ENCODE measurements around the gene GPAT2. TPM values are rescaled to one million over a fixed set of nuclear protein-coding genes. Genes with fewer than 3 reads are reported as not detected.
"Not testable (repeated sequence)": the region's sequence is repeated elsewhere in the genome, so short reads cannot be mapped to it uniquely, and the experiment has no call there.

GPAT2 gene
- total RNA-seq, 2 donors from 2014 or later = 1.8 to 3.9 TPM

- not testable (repeated sequence) for H3K27ac ChIP-seq; H3K4me3 ChIP-seq; H3K36me3 ChIP-seq; H3K9me3 ChIP-seq; H3K4me1 ChIP-seq; DNase-seq (ENCODE audit: low spot score); H3K27me3 ChIP-seq
These were observed 21.1 kb upstream of the GPAT2 start for GRCh38 chr2:96055830-96056229.

DNA sequence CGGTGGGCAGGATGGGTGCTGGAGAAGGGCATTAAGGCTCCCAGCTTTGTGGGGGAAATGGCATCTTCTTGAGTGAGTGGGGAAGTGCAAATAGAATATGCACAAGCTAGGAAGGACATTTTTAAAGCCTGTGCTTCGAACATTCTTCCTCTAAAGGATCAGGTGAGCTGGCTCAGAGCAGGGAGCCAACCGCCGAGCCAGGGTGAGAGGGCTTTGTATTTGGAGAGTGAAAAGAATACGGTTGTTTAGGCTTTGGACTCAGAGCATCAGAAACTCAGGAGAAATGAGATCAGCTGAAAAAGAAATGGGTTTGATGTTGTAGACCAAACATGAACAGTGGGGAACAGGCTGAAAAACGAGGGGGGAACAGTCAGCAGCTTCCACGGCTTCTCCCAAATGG, 19.8 kb upstream of the GPAT2 start:
- not testable (repeated sequence) for H3K4me1 ChIP-seq; H3K9me3 ChIP-seq; DNase-seq (ENCODE audit: low spot score); H3K4me3 ChIP-seq; H3K27ac ChIP-seq; H3K27me3 ChIP-seq; H3K36me3 ChIP-seq

GRCh38 chr2:96053385-96053784, 18.7 kb upstream of the GPAT2 start:
- H3K27me3 ChIP-seq; H3K27ac ChIP-seq; H3K4me3 ChIP-seq; H3K4me1 ChIP-seq; H3K9me3 ChIP-seq; H3K36me3 ChIP-seq; DNase-seq (ENCODE audit: low spot score): not testable (repeated sequence)

- H3K4me3 ChIP-seq; H3K9me3 ChIP-seq; H3K27ac ChIP-seq; H3K4me1 ChIP-seq; H3K27me3 ChIP-seq; DNase-seq (ENCODE audit: low spot score); H3K36me3 ChIP-seq: not testable (repeated sequence)
These were observed 17.9 kb upstream of the GPAT2 start for GRCh38 chr2:96052632-96053031.

- H3K9me3 ChIP-seq; H3K4me3 ChIP-seq; H3K27me3 ChIP-seq; H3K4me1 ChIP-seq; DNase-seq (ENCODE audit: low spot score); H3K27ac ChIP-seq; H3K36me3 ChIP-seq: not testable (repeated sequence)
These were observed 15.2 kb upstream of the GPAT2 start for GRCh38 chr2:96049917-96050262.

DNA sequence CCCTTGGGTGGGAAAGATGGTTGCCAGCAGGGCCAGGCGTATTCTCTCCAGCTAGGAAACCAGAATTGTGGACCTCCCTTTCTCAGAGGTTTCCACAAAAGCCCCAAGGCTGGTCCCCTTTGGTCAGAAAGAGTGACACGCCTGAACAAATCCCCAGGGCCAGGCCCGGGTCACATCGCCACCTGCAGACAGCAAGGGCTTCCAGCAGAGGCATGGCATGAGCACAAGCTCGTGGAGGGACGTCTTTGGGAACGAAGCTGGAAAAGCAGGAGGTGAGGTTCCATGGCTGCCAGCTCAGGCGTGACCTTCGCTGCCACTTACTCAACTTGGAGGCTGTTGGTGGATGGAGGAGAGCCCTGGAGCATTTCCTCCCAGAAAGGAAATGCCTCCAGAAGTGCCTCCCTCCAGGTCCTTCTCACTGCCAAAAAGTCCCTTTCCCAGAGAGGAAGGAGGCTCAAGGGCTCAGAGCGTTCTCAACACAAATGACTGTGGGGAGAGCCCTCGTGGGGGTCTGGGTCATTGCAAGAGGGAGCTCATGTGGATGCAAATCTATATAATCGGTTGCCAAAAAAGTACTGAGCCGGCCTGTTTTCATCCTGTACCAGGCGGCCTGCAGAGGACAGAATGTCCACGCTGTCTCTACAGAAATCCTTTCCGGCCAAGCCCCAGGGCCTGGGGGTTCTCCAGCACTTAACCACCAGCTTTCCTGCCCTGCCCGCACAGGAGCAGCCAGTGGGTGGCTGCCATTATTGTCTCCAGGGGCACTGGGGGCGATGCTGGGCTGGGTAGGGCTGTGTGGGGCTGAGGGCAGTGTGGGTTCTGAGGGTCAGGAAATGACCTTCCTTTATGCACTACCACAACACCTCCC, 14.6 kb upstream of the GPAT2 start:
- DNase-seq (ENCODE audit: low spot score); H3K4me1 ChIP-seq; H3K36me3 ChIP-seq; H3K9me3 ChIP-seq; H3K27ac ChIP-seq; H3K4me3 ChIP-seq; H3K27me3 ChIP-seq: not testable (repeated sequence)

DNA sequence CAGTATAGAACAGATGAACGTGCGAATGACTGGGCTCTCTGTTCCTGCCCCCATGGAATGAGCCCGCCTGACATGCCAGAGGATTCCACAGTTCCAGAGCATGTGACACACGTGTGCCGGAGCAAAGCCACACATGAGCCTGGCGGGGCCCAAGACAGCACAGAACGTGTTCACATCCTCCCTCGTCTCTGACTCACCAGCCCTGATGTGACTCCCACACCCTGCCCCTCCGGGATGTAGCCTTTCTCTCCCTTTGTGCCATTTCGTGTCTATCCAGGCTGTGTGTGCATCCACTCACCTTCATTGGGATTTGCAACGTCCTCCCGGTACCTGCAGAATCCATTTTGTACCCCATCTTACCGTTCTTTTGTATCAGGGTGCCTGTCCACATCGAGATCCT, 838 bp upstream of the GPAT2 start:
- not testable (repeated sequence) for H3K4me1 ChIP-seq; H3K27ac ChIP-seq; H3K36me3 ChIP-seq; H3K9me3 ChIP-seq; H3K4me3 ChIP-seq; H3K27me3 ChIP-seq; DNase-seq (ENCODE audit: low spot score)

- not testable (repeated sequence) for H3K27me3 ChIP-seq; H3K4me1 ChIP-seq; H3K4me3 ChIP-seq; DNase-seq (ENCODE audit: low spot score); H3K9me3 ChIP-seq; H3K27ac ChIP-seq; H3K36me3 ChIP-seq
These were observed 719 bp downstream of the GPAT2 start for GRCh38 chr2:96033997-96034396.

GRCh38 chr2:96027725-96028325, 6.9 kb downstream of the GPAT2 start:
- H3K36me3 ChIP-seq; H3K27me3 ChIP-seq; H3K27ac ChIP-seq; DNase-seq (ENCODE audit: low spot score); H3K4me1 ChIP-seq; H3K4me3 ChIP-seq; H3K9me3 ChIP-seq: not testable (repeated sequence)

DNA sequence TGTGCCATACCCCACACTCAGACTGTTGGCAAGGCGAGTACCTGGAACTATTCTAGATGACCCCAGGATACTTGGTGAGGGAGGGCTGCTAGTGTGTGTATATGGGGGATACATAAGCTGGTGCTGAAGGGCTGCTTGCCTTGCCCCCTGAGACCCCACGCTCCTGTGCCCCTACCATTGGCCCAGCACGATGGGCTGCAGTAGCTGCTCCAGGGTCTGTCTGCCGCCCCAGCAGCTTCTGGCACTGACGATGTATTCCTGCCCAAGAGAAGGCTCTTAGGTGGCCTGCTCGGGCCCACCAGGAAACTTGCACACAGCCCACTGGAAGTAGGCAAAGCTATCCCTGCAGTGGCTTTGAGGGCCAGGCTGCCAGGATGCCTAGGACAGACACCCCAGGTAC, 9.0 kb downstream of the GPAT2 start:
- not testable (repeated sequence) for H3K4me3 ChIP-seq; H3K36me3 ChIP-seq; DNase-seq (ENCODE audit: low spot score); H3K9me3 ChIP-seq; H3K27ac ChIP-seq; H3K4me1 ChIP-seq; H3K27me3 ChIP-seq

GRCh38 chr2:96025194-96025492, 9.6 kb downstream of the GPAT2 start:
- no peak for TF ChIP-seq CTCF (IDR thresholded peaks at IDR 0.05)
- H3K4me3 ChIP-seq = no peak overlapping the region
- no peaks in the 10 kb centered on the region for H3K36me3 ChIP-seq
- no peak for DNase-seq (ENCODE audit: low spot score)
- H3K9me3 ChIP-seq = no peaks in the 10 kb centered on the region
- H3K27me3 ChIP-seq = no peaks in the 10 kb centered on the region
- no peak overlapping the region for H3K27ac ChIP-seq
- H3K4me1 ChIP-seq = no peaks in the 10 kb centered on the region
